ENCODE measurements around the gene CRYGA. TPM values are rescaled to one million over a fixed set of nuclear protein-coding genes. Genes with fewer than 3 reads are reported as not detected.

Gene CRYGA
- total RNA-seq, 4 donors from 2014 or later, result not detected

- intact Hi-C loops (cut with DNase I), result no loop called here
- 75 to 77% methylated on average over 2 of the region's 2 CpGs for WGBS, 2 donors
Observed at GRCh38 chr2:208148803-208149202, 14.6 kb downstream of the CRYGA start.

GRCh38 chr2:208147759-208148158 lies 15.6 kb downstream of the CRYGA start:
- H3K9me3 ChIP-seq, result peaks cover 0 to 9% (median 0%) of the 10 kb centered on the region in 3 donors
- 68 to 69% methylated on average over 2 to 3 of the region's 3 CpGs for WGBS, 2 donors
- intact Hi-C loops (cut with DNase I), result no loop called here
- TF ChIP-seq CTCF (IDR thresholded peaks at IDR 0.05) (no peak), POLR2A (IDR thresholded peaks at IDR 0.05) (no peak)
- DNase-seq, result no peak
- H3K27me3 ChIP-seq, result peaks cover 0 to 15% (median 0%) of the 10 kb centered on the region in 4 donors
- H3K36me3 ChIP-seq, result no peaks in the 10 kb centered on the region
- peaks cover 0 to 2% (median 0%) of the 10 kb centered on the region in 3 donors for H3K4me1 ChIP-seq
- no peak overlapping the region for H3K27ac ChIP-seq
- no peak overlapping the region for H3K4me3 ChIP-seq

More at GRCh38 chr2:208148803-208149202, 14.6 kb downstream of the CRYGA start:
- H3K4me3 ChIP-seq, result no peak overlapping the region
- no peaks in the 10 kb centered on the region for H3K36me3 ChIP-seq
- TF ChIP-seq CTCF (IDR thresholded peaks at IDR 0.05) (no peak), POLR2A (IDR thresholded peaks at IDR 0.05) (no peak)
- no peak for DNase-seq
- H3K9me3 ChIP-seq, result peaks cover 0 to 9% (median 0%) of the 10 kb centered on the region in 3 donors
- H3K27ac ChIP-seq, result no peak overlapping the region
- peaks cover 0 to 15% (median 0%) of the 10 kb centered on the region in 4 donors for H3K27me3 ChIP-seq
- no peaks in the 10 kb centered on the region for H3K4me1 ChIP-seq

GRCh38 chr2:208147008-208147407 lies 16.4 kb downstream of the CRYGA start:
- DNase-seq, result no peak
- intact Hi-C loops (cut with DNase I), result no loop called here
- TF ChIP-seq POLR2A (IDR thresholded peaks at IDR 0.05) (no peak), CTCF (IDR thresholded peaks at IDR 0.05) (no peak)
- Histone ChIP-seq H3K27ac (no peak overlapping the region), H3K4me1 (peaks cover 0 to 9% (median 0%) of the 10 kb centered on the region in 3 donors), H3K27me3 (peaks cover 0 to 15% (median 0%) of the 10 kb centered on the region in 4 donors), H3K36me3 (no peaks in the 10 kb centered on the region), H3K4me3 (no peak overlapping the region), H3K9me3 (peaks cover 0 to 9% (median 0%) of the 10 kb centered on the region in 3 donors)

- no peak within 1 kb of the TSS for H3K4me3 ChIP-seq
- peaks cover 0 to 9% (median 0%) of the 10 kb centered on the region in 3 donors for H3K4me1 ChIP-seq
- H3K9me3 ChIP-seq, result no peaks in the 10 kb centered on the region
- TF ChIP-seq CTCF (IDR thresholded peaks at IDR 0.05) (no peak), POLR2A (IDR thresholded peaks at IDR 0.05) (no peak)
- no peak for DNase-seq
- 61 to 68% methylated on average over 2 to 6 of the region's 6 CpGs for WGBS, 2 donors
- no peaks in the 10 kb centered on the region for H3K36me3 ChIP-seq
- no peak within 1 kb of the TSS for H3K27ac ChIP-seq
- intact Hi-C loops (cut with DNase I), result no loop called here
- H3K27me3 ChIP-seq, result peaks cover 0 to 15% (median 0%) of the 10 kb centered on the region in 4 donors
Observed at GRCh38 chr2:208146006-208146405, 17.4 kb downstream of the CRYGA start, which contains the start of gene CRYGB. CRYGB (minus strand) TSS chr2:208146158; CDS start chr2:208146120, 38 bp downstream.

- no peaks in the 10 kb centered on the region for H3K36me3 ChIP-seq
- no peak for TF ChIP-seq POLR2A (IDR thresholded peaks at IDR 0.05)
- TF ChIP-seq CTCF (IDR thresholded peaks at IDR 0.05), result no peak
- intact Hi-C loops (cut with DNase I), result no loop called here
- peaks cover 0 to 9% (median 0%) of the 10 kb centered on the region in 3 donors for H3K4me1 ChIP-seq
- H3K27me3 ChIP-seq, result peaks cover 0 to 15% (median 0%) of the 10 kb centered on the region in 4 donors
- no peaks in the 10 kb centered on the region for H3K9me3 ChIP-seq
- no peak overlapping the region for H3K4me3 ChIP-seq
- DNase-seq, result no peak
- WGBS, 2 donors, result 20 to 46% methylated on average over 6 to 12 of the region's 14 CpGs
- H3K27ac ChIP-seq, result no peak overlapping the region
Observed at GRCh38 chr2:208142925-208143799, 20.2 kb downstream of the CRYGA start.

Data from esophagus squamous epithelium (tissue), 5 donors.